OCI-LY7 (cell line): ENCODE data around the gene PLEKHG1. TPM values are rescaled to one million over a fixed set of nuclear protein-coding genes. Genes with fewer than 3 reads are reported as not detected.

Experiments used
- BruUV-seq: library from RNA; stranded (reverse); fragments of 400-500 nt; replicated peaks from 2 replicates; lab custom pipeline; 2021; lab: Mats Ljungman, UMichigan
- CTCF ChIA-PET: fragments of 300-600 bp; sonication (Branson Sonifier 250); formaldehyde crosslinking; loops from one replicate; lab custom pipeline; 2022; ENCODE audit warnings: antibody characterized with exemption; ENCODE audit not compliant: unreplicated experiment; lab: Charles Lee
- POLR2A ChIA-PET: fragments of 300-600 bp; sonication (Branson Sonifier 250); formaldehyde crosslinking; loops from one replicate; lab custom pipeline; 2022; ENCODE audit warnings: antibody characterized with exemption; lab: Charles Lee
- DNase-seq: peaks from one replicate; pipeline ENCODE4 v3.0.0-alpha.2; 2015; ENCODE audit warnings: low spot score
- H2AFZ ChIP-seq: fragments of 200-600 bp; sonication (generic), shearing (Covaris generic); 2 replicates; pipeline ENCODE4 v1.6.1; 2014; ENCODE audit warnings: mild to moderate bottlenecking, antibody characterized with exemption, low read length, moderate library complexity
- H3K27ac ChIP-seq: fragments of 200-600 bp; sonication (generic); 2 replicates; pipeline ENCODE4 v1.5.1; 2014; ENCODE audit warnings: mixed run types, low read depth, mild to moderate bottlenecking, moderate library complexity, low read length, inconsistent platforms; ENCODE audit not compliant: poor library complexity, severe bottlenecking
- H3K36me3 ChIP-seq: fragments of 200-600 bp; sonication (generic); 2 replicates; pipeline ENCODE4 v1.6.1; 2014; ENCODE audit warnings: mild to moderate bottlenecking, antibody characterized with exemption, low read length, moderate library complexity, mixed read lengths; ENCODE audit not compliant: insufficient read depth
- H3K4me1 ChIP-seq: fragments of 200-600 bp; sonication (generic); 2 replicates; pipeline ENCODE4 v1.5.1; 2014; ENCODE audit warnings: mild to moderate bottlenecking, low read length; ENCODE audit not compliant: insufficient read depth, poor library complexity, severe bottlenecking
- H3K4me2 ChIP-seq: fragments of 200-600 bp; sonication (generic); 2 replicates; pipeline ENCODE4 v1.6.1; 2014; ENCODE audit warnings: mild to moderate bottlenecking, low read length
- H3K4me3 ChIP-seq: fragments of 200-600 bp; sonication (generic); 2 replicates; pipeline ENCODE4 v1.5.1; 2014; ENCODE audit warnings: mild to moderate bottlenecking, low read depth, low read length; ENCODE audit not compliant: poor library complexity, severe bottlenecking
- H3K79me2 ChIP-seq: fragments of 200-600 bp; sonication (generic); 2 replicates; pipeline ENCODE4 v1.6.1; 2016; ENCODE audit warnings: low read depth, mild to moderate bottlenecking, low read length, moderate library complexity, mixed read lengths; ENCODE audit not compliant: insufficient read depth
- H3K9me2 ChIP-seq: fragments of 200-600 bp; sonication (generic); 2 replicates; pipeline ENCODE4 v1.6.1; 2016; ENCODE audit warnings: mild to moderate bottlenecking, low read length, mixed read lengths; ENCODE audit not compliant: insufficient read depth
- H3K9me3 ChIP-seq: fragments of 200-600 bp; sonication (generic); 2 replicates; pipeline ENCODE4 v1.6.1; 2014; ENCODE audit warnings: mild to moderate bottlenecking, mixed run types, low read length, mixed read lengths
- H4K20me1 ChIP-seq: fragments of 200-600 bp; sonication (generic); 2 replicates; pipeline ENCODE4 v1.6.1; 2014; ENCODE audit warnings: mild to moderate bottlenecking, antibody characterized with exemption, low read length, moderate library complexity, mixed read lengths; ENCODE audit not compliant: insufficient read depth
- CTCF ChIP-seq: fragments of 200-600 bp; sonication (generic); conservative IDR thresholded peaks from 2 replicates; pipeline ENCODE4 v1.5.1; 2014; ENCODE audit warnings: mild to moderate bottlenecking, antibody characterized with exemption, low read length, moderate library complexity, mixed read lengths
- EZH2phosphoT487 ChIP-seq: fragments of 200-600 bp; sonication (generic); IDR thresholded peaks from 2 replicates; pipeline ENCODE4 v1.6.1; 2018; ENCODE audit warnings: low read depth, borderline replicate concordance, mild to moderate bottlenecking, mixed run types, antibody characterized with exemption, low read length, moderate library complexity, mixed read lengths
- intact Hi-C: fragments of 100-400 bp; cut with micrococcal nuclease; formaldehyde crosslinking; loops from one replicate; pipeline ENCODE4 v1.10.0; 2022; ENCODE audit not compliant: unreplicated experiment
- total RNA-seq, 2 experiments: library from RNA; depleted of rRNA in 1 of 2; stranded (reverse); fragments of >200 nt in 1 of 2; shearing (Covaris generic) in 1 of 2; gene quantifications; 2 replicates each; pipeline ENCODE4 v1.2.3, GENCODE V29; 2014 to 2022

Gene PLEKHG1
- total RNA-seq, 2 experiments from 2014 or later: 17.9 to 19.6 TPM

- Histone ChIP-seq H3K4me3 (peak overlapping the region; percentile 56), H3K36me3 (no peaks in the 10 kb centered on the region), H4K20me1 (no peaks in the 10 kb centered on the region), H2AFZ (peak overlapping the region; percentile 72; the same call in 1 of the 2 replicates), H3K4me1 (peaks cover 81% of the 10 kb centered on the region), H3K79me2 (peaks cover 5% of the 10 kb centered on the region; the same call in 1 of the 2 replicates), H3K27ac (peak overlapping the region; percentile 38), H3K9me2 (no peaks in the 10 kb centered on the region), H3K4me2 (peak overlapping the region; percentile 88), H3K9me3 (no peaks in the 10 kb centered on the region)
- BruUV-seq: no TSS peak
- TF ChIP-seq EZH2phosphoT487: no peak
- TF ChIP-seq CTCF: no peak
- peak; percentile 34 for DNase-seq
- ChIA-PET POLR2A (interaction anchor here (1.0 to 2.0 kb wide), 6 partner anchors 10 to 135 kb away, joined by 3 to 7 read pairs (median 4); partner anchors contain the start of gene PLEKHG1), CTCF (interaction anchor here (1.0 to 1.2 kb wide), 2 partner anchors 11 to 32 kb away, joined by 3 to 4 read pairs; no protein-coding TSS in a partner anchor)
- intact Hi-C loops: no loop called here
These were observed 33.2 kb downstream of the PLEKHG1 start for GRCh38 chr6:150632785-150633485.

GRCh38 chr6:150633486-150633834 lies 33.8 kb downstream of the PLEKHG1 start:
- no TSS peak for BruUV-seq
- no peaks in the 10 kb centered on the region for H3K9me2 ChIP-seq
- H3K36me3 ChIP-seq: no peaks in the 10 kb centered on the region
- H3K4me2 ChIP-seq: peak overlapping the region; percentile 88
- ChIA-PET CTCF (interaction anchor here (1.0 to 1.2 kb wide), 2 partner anchors 11 to 33 kb away, joined by 3 to 4 read pairs; no protein-coding TSS in a partner anchor), POLR2A (interaction anchor here (0.5 to 1.8 kb wide), 7 partner anchors 9 to 1409 kb away, joined by 3 to 4 read pairs (median 3); no protein-coding TSS in a partner anchor)
- peaks cover 5% of the 10 kb centered on the region; the same call in 1 of the 2 replicates for H3K79me2 ChIP-seq
- no peaks in the 10 kb centered on the region for H4K20me1 ChIP-seq
- H3K4me3 ChIP-seq: peak overlapping the region; percentile 56
- TF ChIP-seq CTCF (no peak), EZH2phosphoT487 (no peak)
- H3K9me3 ChIP-seq: no peaks in the 10 kb centered on the region
- H2AFZ ChIP-seq: peak overlapping the region; percentile 72; the same call in 1 of the 2 replicates
- H3K4me1 ChIP-seq: peaks cover 80% of the 10 kb centered on the region
- intact Hi-C loops: no loop called here
- peak overlapping the region; percentile 38 for H3K27ac ChIP-seq
- DNase-seq: no peak
